Neural crest cell (in vitro differentiated cells): Measurements from ENCODE around the gene RADIL. TPM values are rescaled to one million over a fixed set of nuclear protein-coding genes. Genes with fewer than 3 reads are reported as not detected.
"Not testable (repeated sequence)": the region's sequence is repeated elsewhere in the genome, so short reads cannot be mapped to it uniquely, and the experiment has no call there.

ENCODE experiments used
- DNase-seq: peaks from one replicate; pipeline ENCODE4 v3.0.0; 2021; ENCODE audit warnings: low read depth, mixed read lengths, low spot score
- H3K27ac Mint-ChIP-seq: one replicate; pipeline ENCODE4 v1.8.0; 2021; ENCODE audit warnings: mild to moderate bottlenecking, mixed read lengths; ENCODE audit not compliant: unreplicated experiment
- H3K27me3 Mint-ChIP-seq: 2 replicates; pipeline ENCODE4 v1.8.0; 2021; ENCODE audit warnings: low read depth, mild to moderate bottlenecking, mixed read lengths
- H3K36me3 Mint-ChIP-seq: 2 replicates; pipeline ENCODE4 v1.8.0; 2021; ENCODE audit warnings: low read depth, mild to moderate bottlenecking, mixed read lengths
- H3K4me1 Mint-ChIP-seq: 2 replicates; pipeline ENCODE4 v1.8.0; 2021; ENCODE audit warnings: mixed read lengths
- H3K4me3 Mint-ChIP-seq: one replicate; pipeline ENCODE4 v1.8.0; 2021; ENCODE audit warnings: mild to moderate bottlenecking, mixed read lengths
- H3K9me3 Mint-ChIP-seq: 2 replicates; pipeline ENCODE4 v1.8.0; 2021; ENCODE audit warnings: mixed read lengths
- total RNA-seq: library from RNA; stranded (reverse); gene quantifications from 2 replicates; pipeline ENCODE4 v1.2.1, GENCODE V29; 2021
- TF ChIP-seq, protein P1 (sequence below): fragments of 200-600 bp; sonication (generic); conservative IDR thresholded peaks from 2 replicates; pipeline ENCODE4 v1.5.0; 2021; ENCODE audit warnings: antibody characterized with exemption, mild to moderate bottlenecking

RADIL gene
- total RNA-seq, 1 donor from 2014 or later: 13.8 TPM

DNA sequence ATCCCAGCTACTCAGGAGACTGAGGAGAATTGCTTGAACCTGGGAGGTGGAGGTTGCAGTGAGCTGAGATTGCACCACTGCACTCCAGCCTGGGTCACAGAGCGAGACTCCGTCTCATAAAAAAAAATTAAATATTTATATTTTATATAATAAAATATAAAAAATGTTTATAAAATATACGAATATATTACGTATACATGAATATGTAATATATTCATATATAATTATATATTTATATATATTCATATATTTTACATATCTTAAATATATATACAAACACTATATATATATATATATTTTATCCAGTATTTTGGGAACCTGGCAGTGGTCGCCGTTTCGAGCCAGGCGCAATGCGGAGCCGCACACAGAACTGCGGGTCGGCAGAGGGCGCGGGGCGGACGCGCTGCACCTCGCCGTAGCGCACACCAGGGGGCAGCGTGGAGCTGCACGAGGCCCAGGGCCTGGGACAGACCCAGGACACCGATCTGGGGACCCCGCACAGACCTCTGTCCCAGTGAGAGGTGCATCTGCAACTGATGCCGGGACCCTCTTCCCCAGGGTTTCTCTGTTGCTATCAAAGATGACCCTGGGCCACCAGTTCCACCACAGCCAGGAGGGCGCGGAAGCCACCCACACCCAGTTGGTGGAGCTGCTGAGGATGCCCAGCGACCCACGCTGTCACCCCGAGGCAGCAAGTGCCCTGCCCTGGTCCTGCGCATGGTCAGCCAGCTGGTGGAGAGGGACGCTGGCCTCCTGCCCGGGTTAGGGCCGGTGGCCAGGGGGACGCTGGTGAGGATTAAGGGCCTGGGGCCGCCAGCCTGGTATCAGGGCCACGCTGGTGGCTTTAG, 85.4 kb downstream of the RADIL start:
- H3K27me3 Mint-ChIP-seq: no peaks in the 10 kb centered on the region
- TF ChIP-seq, protein P1, sequence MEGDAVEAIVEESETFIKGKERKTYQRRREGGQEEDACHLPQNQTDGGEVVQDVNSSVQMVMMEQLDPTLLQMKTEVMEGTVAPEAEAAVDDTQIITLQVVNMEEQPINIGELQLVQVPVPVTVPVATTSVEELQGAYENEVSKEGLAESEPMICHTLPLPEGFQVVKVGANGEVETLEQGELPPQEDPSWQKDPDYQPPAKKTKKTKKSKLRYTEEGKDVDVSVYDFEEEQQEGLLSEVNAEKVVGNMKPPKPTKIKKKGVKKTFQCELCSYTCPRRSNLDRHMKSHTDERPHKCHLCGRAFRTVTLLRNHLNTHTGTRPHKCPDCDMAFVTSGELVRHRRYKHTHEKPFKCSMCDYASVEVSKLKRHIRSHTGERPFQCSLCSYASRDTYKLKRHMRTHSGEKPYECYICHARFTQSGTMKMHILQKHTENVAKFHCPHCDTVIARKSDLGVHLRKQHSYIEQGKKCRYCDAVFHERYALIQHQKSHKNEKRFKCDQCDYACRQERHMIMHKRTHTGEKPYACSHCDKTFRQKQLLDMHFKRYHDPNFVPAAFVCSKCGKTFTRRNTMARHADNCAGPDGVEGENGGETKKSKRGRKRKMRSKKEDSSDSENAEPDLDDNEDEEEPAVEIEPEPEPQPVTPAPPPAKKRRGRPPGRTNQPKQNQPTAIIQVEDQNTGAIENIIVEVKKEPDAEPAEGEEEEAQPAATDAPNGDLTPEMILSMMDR: peak; percentile 90
- no peak overlapping the region for H3K27ac Mint-ChIP-seq
- DNase-seq: peak; percentile 85
- peaks cover 8% of the 10 kb centered on the region for H3K4me1 Mint-ChIP-seq
- H3K4me3 Mint-ChIP-seq: no peak overlapping the region
- peaks cover 2% of the 10 kb centered on the region for H3K36me3 Mint-ChIP-seq
- no peaks in the 10 kb centered on the region for H3K9me3 Mint-ChIP-seq

DNA sequence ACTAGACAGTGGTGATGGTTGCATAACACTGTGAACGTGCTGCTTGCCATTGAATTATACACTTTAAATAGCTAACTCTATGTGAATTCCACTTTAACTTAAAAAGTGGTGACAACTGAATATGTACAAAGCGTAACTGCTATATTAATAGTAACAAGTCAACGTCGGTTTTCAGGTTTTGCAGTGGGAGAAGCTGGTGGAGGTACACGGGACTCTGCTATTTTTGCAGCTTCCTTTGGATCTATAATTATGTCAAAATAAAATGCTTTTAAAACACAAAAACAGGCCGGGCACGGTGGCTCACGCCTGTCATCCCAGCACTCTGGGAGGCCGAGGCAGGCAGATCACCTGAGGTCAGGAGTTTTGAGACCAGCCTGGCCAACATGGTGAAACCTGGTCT, 87.1 kb downstream of the RADIL start:
- TF ChIP-seq, protein P1: no peak

DNA sequence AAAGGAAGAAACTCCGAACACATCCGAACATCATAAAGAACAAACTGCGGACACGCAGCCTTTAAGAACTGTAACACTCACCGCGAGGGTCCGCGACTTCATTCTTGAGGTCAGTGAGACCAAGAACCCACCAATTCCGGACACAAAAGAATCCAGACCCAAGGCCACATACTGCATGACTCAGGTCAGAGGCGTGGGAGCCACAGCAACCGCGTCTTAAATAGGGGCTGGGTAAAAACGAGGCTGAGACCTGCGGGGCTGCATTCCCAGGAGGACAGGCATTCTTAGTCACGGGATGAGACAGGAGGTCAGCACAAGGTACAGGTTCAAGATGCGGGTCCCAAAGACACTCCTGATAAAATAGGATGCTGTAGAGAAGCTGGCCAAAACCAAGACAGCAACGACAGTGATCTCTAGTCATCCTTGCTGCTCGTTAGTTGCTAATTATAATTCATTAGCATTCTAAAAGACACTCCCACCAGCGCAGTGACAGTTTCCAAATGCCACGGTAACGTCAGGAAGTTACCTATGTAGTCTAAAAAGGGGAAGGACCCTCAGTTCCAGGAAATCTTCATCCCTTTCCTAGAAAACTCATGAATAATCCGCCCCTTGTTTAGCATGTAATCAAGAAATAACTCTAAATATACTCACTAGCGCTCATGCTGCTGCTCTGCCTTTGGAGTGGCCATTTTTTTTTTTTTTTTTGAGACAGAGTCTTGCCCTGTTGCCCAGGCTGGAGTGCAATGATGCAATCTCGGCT, 88.7 kb downstream of the RADIL start:
- peaks cover 2% of the 10 kb centered on the region for H3K36me3 Mint-ChIP-seq
- no peak for DNase-seq
- H3K27me3 Mint-ChIP-seq: no peaks in the 10 kb centered on the region
- TF ChIP-seq, protein P1: no peak
- no peaks in the 10 kb centered on the region for H3K9me3 Mint-ChIP-seq
- H3K4me1 Mint-ChIP-seq: peaks cover 8% of the 10 kb centered on the region
- H3K4me3 Mint-ChIP-seq: no peak overlapping the region
- H3K27ac Mint-ChIP-seq: no peak overlapping the region

More for the DNA sequence above, 87.1 kb downstream of the RADIL start:
- Mint-ChIP-seq H3K27ac (no peak overlapping the region), H3K36me3 (peaks cover 2% of the 10 kb centered on the region), H3K9me3 (no peaks in the 10 kb centered on the region), H3K4me3 (no peak overlapping the region), H3K4me1 (peaks cover 8% of the 10 kb centered on the region), H3K27me3 (no peaks in the 10 kb centered on the region)
- no peak for DNase-seq

DNA sequence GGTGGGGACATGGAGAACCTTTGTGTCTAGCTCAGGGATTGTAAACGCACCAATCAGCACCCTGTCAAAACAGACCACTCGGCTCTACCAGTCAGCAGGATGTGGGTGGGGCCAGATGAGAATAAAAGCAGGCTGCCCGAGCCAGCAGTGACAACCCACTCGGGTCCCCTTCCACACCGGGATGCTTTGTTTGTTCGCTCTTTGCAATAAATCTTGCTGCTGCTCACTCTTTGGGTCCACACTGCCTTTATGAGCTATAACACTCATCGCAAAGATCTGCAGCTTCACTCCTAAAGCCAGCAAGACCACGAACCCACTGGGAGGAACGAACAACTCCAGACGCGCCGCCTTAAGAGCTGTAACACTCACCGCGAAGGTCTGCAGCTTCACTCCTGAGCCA, 89.3 kb downstream of the RADIL start:
- not testable (repeated sequence) for H3K27me3 Mint-ChIP-seq, H3K9me3 Mint-ChIP-seq, H3K4me1 Mint-ChIP-seq, H3K27ac Mint-ChIP-seq, H3K36me3 Mint-ChIP-seq, DNase-seq, H3K4me3 Mint-ChIP-seq

DNA sequence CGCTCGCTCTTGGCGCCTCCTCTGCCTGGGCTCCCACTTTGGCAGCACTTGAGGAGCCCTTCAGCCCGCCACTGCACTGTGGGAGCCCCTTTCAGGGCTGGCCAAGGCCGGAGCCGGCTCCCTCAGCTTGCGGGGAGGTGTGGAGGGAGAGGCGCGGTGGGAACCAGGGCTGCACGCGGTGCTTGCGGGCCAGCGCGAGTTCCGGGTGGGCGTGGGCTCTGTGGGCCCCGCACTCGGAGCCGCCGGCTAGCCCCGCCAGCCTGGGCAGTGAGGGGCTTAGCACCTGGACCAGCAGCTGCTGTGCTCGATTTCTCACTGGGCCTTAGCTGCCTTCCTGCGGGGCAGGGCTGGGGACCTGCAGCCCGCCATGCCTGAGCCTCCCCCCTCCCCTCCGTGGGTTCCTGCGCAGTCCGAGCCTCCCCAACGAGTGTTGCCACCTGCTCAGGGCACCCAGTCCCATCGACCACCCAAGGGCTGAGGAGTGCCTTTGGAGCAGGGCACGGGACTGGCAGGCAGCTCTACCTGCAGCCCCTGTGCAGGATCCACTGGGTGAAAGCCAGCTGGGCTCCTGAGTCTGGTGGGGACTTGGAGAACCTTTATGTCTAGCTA, 90.0 kb downstream of the RADIL start:
- not testable (repeated sequence) for H3K9me3 Mint-ChIP-seq, H3K4me3 Mint-ChIP-seq, H3K27me3 Mint-ChIP-seq, H3K4me1 Mint-ChIP-seq, H3K36me3 Mint-ChIP-seq, DNase-seq, H3K27ac Mint-ChIP-seq

DNA sequence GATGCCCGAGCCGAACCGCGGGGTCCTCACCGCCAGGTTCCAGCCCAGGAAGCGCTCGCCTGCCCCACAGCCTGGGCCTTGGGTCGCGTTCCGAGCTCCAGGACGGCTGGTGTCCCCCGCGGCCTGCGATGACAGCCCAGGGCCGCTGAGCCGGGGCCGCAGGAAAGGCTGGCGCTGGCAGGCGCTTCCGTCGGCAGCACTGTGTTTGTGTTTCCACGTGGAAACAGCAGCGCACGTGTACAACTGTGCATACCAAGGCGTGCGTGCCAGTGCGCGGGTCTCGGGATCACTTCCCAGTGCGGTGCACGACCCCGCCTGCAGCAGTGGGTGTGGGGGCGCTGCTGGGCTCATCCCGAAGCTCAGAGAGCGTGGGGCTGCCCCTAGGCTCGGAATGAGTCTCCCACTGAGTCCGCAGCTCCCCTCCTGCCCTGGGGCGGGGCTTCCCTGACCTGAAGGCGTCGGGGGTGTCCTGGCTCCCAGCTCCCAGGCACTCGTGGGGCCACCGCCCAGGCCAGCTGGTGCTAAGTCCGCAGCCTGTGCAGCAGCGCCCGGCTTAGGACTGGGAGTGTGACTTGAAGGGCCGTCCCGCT, 90.9 kb downstream of the RADIL start:
- Mint-ChIP-seq H3K9me3 (no peaks in the 10 kb centered on the region), H3K36me3 (peaks cover 2% of the 10 kb centered on the region), H3K27me3 (no peaks in the 10 kb centered on the region), H3K4me3 (no peak overlapping the region), H3K4me1 (peaks cover 8% of the 10 kb centered on the region), H3K27ac (no peak overlapping the region)
- DNase-seq: peak; percentile 16
- TF ChIP-seq, protein P1: no peak
